MCF 10A (cell line): Measurements from ENCODE around the gene CRYBG2. TPM values are rescaled to one million over a fixed set of nuclear protein-coding genes. Genes with fewer than 3 reads are reported as not detected.

Experiments used
- Bru-seq: library from RNA; stranded (reverse); fragments of 400-500 nt; gene quantifications from one replicate; lab custom pipeline; 2021; lab: Mats Ljungman, UMichigan
- BruChase-seq, 2 experiments: library from RNA; stranded (reverse); fragments of 400-500 nt; gene quantifications; one replicate each; lab custom pipeline; 2021; lab: Mats Ljungman, UMichigan
- BruUV-seq: library from RNA; stranded (reverse); fragments of 400-500 nt; replicated peaks from 2 replicates; lab custom pipeline; 2021; lab: Mats Ljungman, UMichigan
- CTCF ChIA-PET: fragments of 300-600 bp; sonication (Branson Sonifier 250); formaldehyde crosslinking; extraction: SDS; loops from one replicate; lab custom pipeline; 2021; ENCODE audit warnings: antibody characterized with exemption, inconsistent platforms; lab: Yijun Ruan, JAX
- POLR2A ChIA-PET: fragments of 300-600, 350-650 bp; sonication (Branson Sonifier 250); formaldehyde crosslinking; extraction: SDS; loops from one replicate; lab custom pipeline; 2020; ENCODE audit warnings: antibody characterized with exemption, inconsistent platforms; lab: Yijun Ruan, JAX
- DNase-seq: peaks from one replicate; pipeline ENCODE4 v3.0.0-alpha.2; 2018; ENCODE audit not compliant: unreplicated experiment
- H3K27ac Mint-ChIP-seq: one replicate; pipeline ENCODE4 v1.8.0; 2022; ENCODE audit warnings: mild to moderate bottlenecking, low read depth, mixed read lengths; ENCODE audit not compliant: unreplicated experiment
- H3K27me3 Mint-ChIP-seq: one replicate; pipeline ENCODE4 v1.8.0; 2022; ENCODE audit warnings: mixed read lengths; ENCODE audit not compliant: insufficient read depth, unreplicated experiment
- H3K36me3 Mint-ChIP-seq: one replicate; pipeline ENCODE4 v1.8.0; 2022; ENCODE audit warnings: mild to moderate bottlenecking, moderate library complexity, mixed read lengths; ENCODE audit not compliant: insufficient read depth, unreplicated experiment
- H3K4me1 Mint-ChIP-seq: one replicate; pipeline ENCODE4 v1.8.0; 2022; ENCODE audit warnings: mixed read lengths; ENCODE audit not compliant: insufficient read depth, unreplicated experiment
- H3K4me3 Mint-ChIP-seq: one replicate; pipeline ENCODE4 v1.8.0; 2022; ENCODE audit warnings: mild to moderate bottlenecking, moderate library complexity, mixed read lengths; ENCODE audit not compliant: unreplicated experiment
- H3K9me3 Mint-ChIP-seq: one replicate; pipeline ENCODE4 v1.8.0; 2022; ENCODE audit warnings: mixed read lengths; ENCODE audit not compliant: unreplicated experiment
- CTCF ChIP-seq: fragments of 200-600 bp; IDR thresholded peaks from one replicate; pipeline ENCODE4 v1.8.0; 2022; ENCODE audit warnings: antibody characterized with exemption, mild to moderate bottlenecking; ENCODE audit not compliant: unreplicated experiment
- intact Hi-C: fragments of 100-400 bp; cut with micrococcal nuclease; formaldehyde crosslinking; loops from 2 replicates; pipeline ENCODE4 v1.14.1; 2022
- long read RNA-seq: library from polyadenylated mRNA; stranded (forward); transcript quantifications from one replicate; pipeline ENCODE4 v2.0.0, GENCODE V29; 2022
- total RNA-seq: library from RNA; stranded (reverse); gene quantifications from 2 replicates; pipeline ENCODE4 v1.2.3, GENCODE V29; 2022

Gene CRYBG2
- total RNA-seq = 8.6 and 14.2 TPM in 2 replicates
- percentile 47 among the genes with signal in this experiment for Bru-seq, nascent RNA
- BruChase-seq, experiment 1, labeled RNA remaining after a 6-hour chase = percentile 41 among the genes with signal in this experiment
- BruChase-seq, experiment 2, labeled RNA remaining after a 2-hour chase = percentile 43 among the genes with signal in this experiment
- long read RNA-seq, partial matches to known transcripts = 5 of 14 reads
- long read RNA-seq, other reads (novel, unspliced or antisense) = 9 of 14 reads

GRCh38 chr1:26353976-26354820 lies at the start of gene CRYBG2:
Gene CRYBG2, minus strand, starts transcription at chr1:26354130. Its CDS starts 7,473 bp downstream, at chr1:26346657.
- H3K4me3 Mint-ChIP-seq = no peak within 1 kb of the TSS

GRCh38 chr1:26403656-26404055 lies 49.7 kb upstream of the CRYBG2 start:
- H3K27me3 Mint-ChIP-seq = peaks cover 6% of the 10 kb centered on the region
- ChIA-PET CTCF (interaction anchor here (3.8 kb wide), 1 partner anchor 13 kb away, joined by 26 read pairs; no protein-coding TSS in a partner anchor), POLR2A (no interaction called here)
- DNase-seq = no peak
- H3K4me3 Mint-ChIP-seq = no peak overlapping the region
- no TSS peak for BruUV-seq
- no peak for TF ChIP-seq CTCF
- no peaks in the 10 kb centered on the region for H3K36me3 Mint-ChIP-seq
- H3K4me1 Mint-ChIP-seq = peaks cover 8% of the 10 kb centered on the region
- H3K9me3 Mint-ChIP-seq = no peaks in the 10 kb centered on the region
- intact Hi-C loops = no loop called here
- H3K27ac Mint-ChIP-seq = no peak overlapping the region

More at GRCh38 chr1:26353976-26354820, at the start of gene CRYBG2:
- TF ChIP-seq CTCF = no peak
- CTCF ChIA-PET = interaction anchor here (0.6 to 2.2 kb wide), 4 partner anchors 8 to 217 kb away, joined by 3 to 5 read pairs (median 4); no protein-coding TSS in a partner anchor
- no TSS peak for BruUV-seq
- no peaks in the 10 kb centered on the region for H3K9me3 Mint-ChIP-seq
- no peaks in the 10 kb centered on the region for H3K36me3 Mint-ChIP-seq
- H3K4me1 Mint-ChIP-seq = peaks cover 50% of the 10 kb centered on the region
- no peak for DNase-seq
- no peaks in the 10 kb centered on the region for H3K27me3 Mint-ChIP-seq
- intact Hi-C loops = no loop called here
- H3K27ac Mint-ChIP-seq = peak within 1 kb of the TSS; percentile 44
- POLR2A ChIA-PET = no interaction called here

GRCh38 chr1:26401891-26402290 lies 48.0 kb upstream of the CRYBG2 start:
- Mint-ChIP-seq H3K36me3 (no peaks in the 10 kb centered on the region), H3K27ac (no peak overlapping the region), H3K4me1 (peaks cover 6% of the 10 kb centered on the region), H3K27me3 (no peaks in the 10 kb centered on the region), H3K9me3 (no peaks in the 10 kb centered on the region), H3K4me3 (no peak overlapping the region)
- DNase-seq = no peak
- ChIA-PET CTCF (interaction anchor here (0.7 to 1.2 kb wide), 4 partner anchors 10 to 399 kb away, joined by 3 to 6 read pairs (median 3); no protein-coding TSS in a partner anchor), POLR2A (interaction anchor here (1.1 kb wide), 1 partner anchor 24 kb away, joined by 3 read pairs; no protein-coding TSS in a partner anchor)
- intact Hi-C loops = no loop called here
- BruUV-seq = no TSS peak
- no peak for TF ChIP-seq CTCF

GRCh38 chr1:26399034-26399433 lies 45.1 kb upstream of the CRYBG2 start:
- ChIA-PET CTCF (interaction anchor here (0.7 to 1.1 kb wide), 2 partner anchors 77 to 141 kb away, joined by 3 read pairs; no protein-coding TSS in a partner anchor), POLR2A (no interaction called here)
- H3K4me3 Mint-ChIP-seq = no peak overlapping the region
- intact Hi-C loops = no loop called here
- BruUV-seq = no TSS peak
- peaks cover 6% of the 10 kb centered on the region for H3K4me1 Mint-ChIP-seq
- no peaks in the 10 kb centered on the region for H3K9me3 Mint-ChIP-seq
- H3K27ac Mint-ChIP-seq = no peak overlapping the region
- TF ChIP-seq CTCF = no peak
- DNase-seq = no peak
- H3K27me3 Mint-ChIP-seq = no peaks in the 10 kb centered on the region
- no peaks in the 10 kb centered on the region for H3K36me3 Mint-ChIP-seq
